HG02678 (cell line): ENCODE measurements around the gene RTN4RL1.

ENCODE experiments used
- ATAC-seq: cut with Tn5 transposase; IDR thresholded peaks from one replicate; pipeline ENCODE4 v1.9.1; 2021; ENCODE audit warnings: mild to moderate bottlenecking, moderate library complexity; ENCODE audit not compliant: unreplicated experiment

RTN4RL1 gene

DNA sequence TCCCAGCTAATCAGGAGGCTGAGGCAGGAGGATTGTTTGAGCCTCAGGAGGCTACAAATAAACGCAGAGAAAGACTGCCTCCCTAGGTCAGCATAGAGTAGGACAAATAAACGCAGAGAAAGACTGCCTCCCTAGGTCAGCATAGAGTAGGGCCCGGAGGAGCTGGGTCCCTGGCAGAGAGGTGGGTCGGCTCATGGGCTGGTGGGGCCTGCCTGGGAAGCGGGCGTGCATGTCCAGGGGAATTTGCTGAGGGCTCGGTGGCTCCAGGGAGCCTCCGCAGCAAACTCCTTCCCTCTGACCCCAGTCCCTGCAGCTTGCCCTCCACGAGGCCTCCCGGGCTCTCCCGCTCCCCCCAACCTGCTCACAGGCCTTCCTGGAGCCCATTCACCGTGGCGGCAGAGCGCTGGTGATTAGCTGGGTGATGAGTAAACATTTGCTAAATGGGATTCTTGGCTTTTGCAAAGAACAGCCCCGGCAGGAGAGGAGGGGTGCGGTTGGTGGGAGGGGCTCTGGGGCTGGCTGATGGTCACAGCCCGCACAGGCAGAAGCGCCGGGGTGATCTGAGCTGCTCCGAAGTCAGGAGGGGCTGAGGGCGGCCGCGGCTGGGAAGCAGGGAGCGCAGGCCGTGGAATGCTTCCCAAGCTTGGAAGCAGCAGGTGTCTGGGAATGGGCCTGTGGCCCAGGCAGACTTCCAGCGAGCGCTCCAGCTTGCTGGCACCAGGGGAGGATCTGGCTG, 93.1 kb downstream of the RTN4RL1 start:
- no peak for ATAC-seq

DNA sequence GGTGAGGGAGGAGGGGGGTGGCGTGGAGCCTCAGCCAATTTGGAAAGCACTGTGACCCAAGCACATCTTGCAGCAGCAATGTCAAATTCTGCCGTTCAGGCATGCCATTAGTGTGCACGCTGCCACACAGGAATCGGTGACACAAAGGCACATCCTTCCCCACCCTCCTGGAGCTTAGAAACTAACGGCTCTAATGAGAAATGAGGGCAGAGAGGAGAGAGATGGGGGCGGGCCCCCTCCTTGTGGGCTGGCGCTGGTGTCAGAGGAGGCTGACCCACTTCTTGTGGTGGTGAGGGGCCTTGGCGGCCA, 94.8 kb downstream of the RTN4RL1 start:
- no peak for ATAC-seq

DNA sequence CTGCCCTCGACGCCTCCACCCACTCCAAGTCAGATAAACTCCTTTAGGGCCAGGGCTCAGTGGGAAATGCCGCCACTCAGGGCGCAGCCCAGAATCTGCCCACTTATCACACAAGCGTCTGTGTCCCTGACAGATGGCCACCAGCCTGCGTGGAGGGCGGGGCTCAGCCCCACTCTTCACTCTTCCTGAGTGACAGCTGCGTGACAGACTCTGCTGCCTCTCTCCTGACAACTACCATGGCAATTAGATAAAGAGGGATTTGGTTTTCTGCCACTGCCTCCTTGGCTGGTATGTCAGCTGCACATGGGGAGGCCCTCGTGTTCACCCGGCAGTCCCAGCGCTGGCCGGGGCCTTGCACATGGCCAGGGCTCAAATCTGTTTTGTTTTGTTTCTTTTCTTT, 96.2 kb downstream of the RTN4RL1 start:
- no peak for ATAC-seq

DNA sequence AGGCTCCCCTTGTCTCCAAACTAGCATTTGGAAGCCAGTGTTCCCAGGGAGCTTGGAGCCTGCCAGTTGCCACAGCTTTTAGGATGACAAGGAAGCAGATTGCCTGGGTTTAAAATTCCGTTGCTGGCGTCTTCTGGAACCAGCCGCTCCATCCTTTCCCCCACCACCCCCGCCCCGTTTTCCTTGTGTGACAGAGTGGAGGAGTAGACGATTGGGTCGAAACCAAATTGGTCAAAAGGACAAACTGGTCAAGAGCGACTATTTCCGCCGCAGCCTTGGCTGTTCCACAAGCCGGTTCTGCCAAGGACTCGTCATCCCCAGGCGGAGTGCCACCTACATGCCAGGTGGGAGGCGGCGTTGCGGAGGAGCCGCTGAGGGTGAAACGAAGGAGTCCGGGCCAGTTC, 104.2 kb downstream of the RTN4RL1 start:
- ATAC-seq: no peak

DNA sequence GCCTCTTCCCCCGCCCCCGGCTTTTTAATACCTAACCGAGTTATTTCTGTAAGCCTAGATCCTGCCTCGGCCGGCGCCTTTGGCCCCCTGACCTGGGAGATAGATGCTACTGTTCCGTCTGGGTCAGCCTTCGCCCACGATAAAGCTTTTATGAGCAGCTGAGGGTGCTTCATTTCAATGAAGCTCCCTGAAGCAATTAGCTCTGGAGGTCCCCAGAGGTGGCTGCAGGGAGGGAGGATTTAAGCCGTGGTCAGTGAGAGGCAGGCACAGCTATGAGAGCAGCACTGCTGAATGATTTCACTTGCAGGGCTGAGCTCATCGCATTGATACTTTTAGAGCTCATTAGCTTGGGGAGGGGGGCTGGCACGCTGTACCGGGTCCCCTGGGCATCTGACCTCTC, 105.9 kb downstream of the RTN4RL1 start:
- no peak for ATAC-seq

DNA sequence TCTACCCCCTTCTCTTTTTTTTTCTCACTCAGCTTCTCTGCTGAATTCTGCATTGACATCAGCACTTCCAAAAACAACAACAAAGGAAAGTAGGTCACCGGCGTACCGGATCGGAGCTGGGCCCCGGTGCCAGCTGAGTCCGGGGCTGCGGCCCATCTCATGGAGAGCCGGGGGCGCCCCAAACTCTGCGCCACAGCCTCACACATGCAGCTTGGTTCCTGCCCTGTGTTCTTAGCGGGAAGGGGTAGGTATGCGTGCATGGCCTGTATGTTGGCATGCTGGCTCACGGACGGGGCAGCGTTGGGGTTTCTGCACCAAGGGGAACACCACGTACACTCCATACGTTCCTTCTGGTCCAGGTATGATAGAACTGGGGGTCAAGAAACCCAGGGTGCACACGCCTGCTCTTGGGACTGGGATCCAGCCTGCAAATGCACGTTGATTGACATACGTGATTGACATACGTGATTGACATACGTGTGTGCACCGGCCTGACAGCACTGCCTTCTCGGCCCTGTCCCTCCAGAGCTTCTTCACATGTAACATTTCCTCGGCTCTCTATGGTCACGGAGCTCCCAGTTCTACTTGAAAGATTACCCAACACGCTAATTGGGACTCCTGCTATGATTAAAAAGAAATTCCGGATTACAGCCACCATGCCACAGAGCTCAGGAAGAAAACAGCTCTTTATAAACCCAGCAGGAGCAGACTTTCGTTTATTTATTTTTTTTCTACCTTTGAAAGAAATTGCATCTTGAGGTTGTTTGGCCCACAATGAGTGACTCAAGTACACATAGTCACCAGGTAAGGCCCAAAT, 106.6 kb downstream of the RTN4RL1 start:
- ATAC-seq: no peak

DNA sequence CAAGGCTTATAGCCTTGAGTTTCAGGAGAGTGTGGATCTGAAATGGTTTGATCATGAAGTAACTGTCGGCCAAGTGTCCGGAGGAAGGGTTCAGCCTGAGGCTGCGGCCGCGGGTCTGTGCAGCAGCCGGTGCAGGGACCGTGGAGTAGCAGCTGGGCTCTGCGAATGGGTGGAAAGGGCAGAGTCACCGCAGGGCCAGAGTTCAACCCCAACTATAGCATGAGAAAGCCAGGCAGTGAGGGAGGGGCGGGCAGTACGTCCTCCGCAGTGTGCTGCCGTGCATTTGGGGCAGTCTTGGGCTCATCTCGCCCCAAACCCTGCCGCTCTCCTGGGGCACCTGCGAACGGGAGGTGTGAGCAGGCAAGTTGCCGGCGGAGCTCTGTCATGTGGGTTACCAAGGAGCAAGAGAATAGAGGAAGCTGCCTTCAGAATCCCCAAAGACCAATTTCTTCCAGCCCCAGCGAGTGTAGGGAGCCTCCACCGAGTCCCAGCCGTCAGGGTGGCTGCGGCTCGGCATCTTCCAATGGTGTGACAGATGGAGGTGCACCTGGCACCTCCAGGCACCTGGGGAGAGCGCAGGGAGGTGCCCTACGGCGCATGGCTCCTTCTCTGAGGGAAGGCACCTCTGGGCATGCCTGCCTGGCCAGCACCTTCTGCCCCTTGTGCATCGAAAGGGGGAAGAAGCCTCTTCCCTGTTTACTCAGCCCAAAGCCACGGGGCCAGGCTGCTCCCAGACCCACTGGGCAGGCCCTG, 108.0 kb downstream of the RTN4RL1 start:
- no peak for ATAC-seq

DNA sequence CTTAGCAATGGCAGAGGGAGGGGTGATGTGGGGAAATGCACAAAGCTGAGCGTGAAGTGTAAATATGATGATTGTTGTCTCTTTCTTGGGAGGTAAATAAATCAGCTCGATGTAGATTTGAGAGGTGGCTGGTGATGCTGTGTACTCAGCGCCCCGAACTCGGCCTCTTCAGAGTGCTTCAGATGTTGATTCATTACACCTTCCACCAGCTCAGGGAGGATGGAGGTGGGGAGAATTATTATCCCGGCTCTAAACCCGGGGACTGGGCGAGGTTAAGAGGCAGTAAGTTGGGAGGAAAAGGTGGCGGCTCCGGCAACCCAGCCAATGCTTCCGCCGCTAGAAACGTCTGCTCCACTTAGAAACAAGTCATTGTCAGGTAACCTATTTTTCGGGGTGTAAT, 108.8 kb downstream of the RTN4RL1 start:
- no peak for ATAC-seq

DNA sequence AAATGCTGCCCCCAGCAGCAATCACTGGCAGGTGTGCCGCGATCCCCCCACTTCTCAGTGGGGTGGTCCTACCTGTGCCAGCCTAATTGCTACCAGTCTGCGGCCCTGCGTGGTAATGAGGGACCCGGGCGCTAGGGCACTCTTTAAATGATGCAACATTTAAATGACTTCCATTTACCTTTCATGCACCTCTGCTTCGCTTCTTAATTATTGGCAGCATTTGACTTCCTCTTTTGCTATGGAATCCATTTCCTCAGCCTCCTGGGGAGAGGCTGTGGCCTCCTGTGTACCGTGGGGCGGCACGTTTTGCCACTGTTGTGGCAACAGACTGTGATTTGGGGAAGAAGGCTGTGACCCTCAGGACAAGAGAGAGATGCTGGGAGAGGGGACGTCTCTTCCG, 109.2 kb downstream of the RTN4RL1 start:
- no peak for ATAC-seq

DNA sequence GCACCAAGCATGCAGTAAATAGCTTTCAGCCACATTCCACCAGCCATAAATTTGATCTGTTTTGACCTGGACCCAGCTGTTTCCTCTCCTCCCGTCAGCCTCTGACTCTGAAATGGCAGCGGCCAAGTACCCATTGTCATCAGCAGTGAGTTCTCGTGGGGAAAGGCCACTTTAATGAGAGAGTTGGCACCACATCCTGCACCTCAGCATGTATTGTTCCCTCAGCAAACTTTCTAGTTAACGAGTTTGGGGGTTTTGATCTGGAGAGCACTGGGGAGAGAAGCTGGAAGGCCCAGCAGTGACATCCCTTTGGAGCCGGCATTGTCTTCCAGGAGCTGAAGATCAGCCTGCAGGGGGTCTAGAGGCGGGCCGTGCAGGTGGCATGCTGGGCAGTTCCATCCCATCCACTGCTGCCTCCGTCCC, 110.5 kb downstream of the RTN4RL1 start:
- no peak for ATAC-seq

DNA sequence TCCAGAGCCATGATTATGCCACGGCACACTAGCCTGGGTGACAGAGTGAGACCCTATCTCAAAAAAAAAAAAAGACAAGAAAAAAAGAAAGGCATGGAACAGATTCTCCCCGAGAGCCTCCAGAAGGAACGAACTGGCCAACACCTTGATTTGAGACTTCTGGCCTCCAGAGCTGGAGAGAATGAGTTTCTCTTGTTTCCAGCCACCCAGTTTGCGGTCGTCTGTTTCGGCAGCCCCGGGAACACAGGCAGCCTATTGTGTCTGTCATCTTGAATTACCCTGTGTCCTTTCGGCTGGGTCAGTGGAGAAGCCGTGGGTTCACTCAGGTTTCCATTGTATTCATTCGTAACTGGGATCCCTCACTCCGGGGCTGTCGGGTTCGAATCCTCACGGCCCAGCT, 111.4 kb downstream of the RTN4RL1 start:
- ATAC-seq: no peak

DNA sequence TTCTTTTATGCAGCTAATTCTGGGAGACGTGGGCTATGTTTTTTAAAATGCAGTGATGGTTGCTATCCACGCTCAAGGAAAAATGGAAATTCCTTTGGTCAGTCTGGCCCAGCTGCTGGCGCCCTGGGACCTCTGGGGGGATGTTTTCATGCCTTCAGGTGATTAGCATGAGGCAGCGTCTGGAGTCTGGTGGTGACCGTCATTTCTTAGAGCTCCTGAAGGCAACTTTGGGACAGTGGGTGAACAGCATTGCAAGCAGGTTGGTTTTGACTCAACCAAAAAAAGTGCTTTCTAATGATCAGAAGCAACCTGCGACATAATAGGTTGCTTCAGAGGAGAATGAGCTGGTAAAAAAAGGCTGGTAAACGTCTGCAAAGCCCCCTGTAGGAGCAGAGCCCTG, 113.0 kb downstream of the RTN4RL1 start:
- ATAC-seq: no peak

DNA sequence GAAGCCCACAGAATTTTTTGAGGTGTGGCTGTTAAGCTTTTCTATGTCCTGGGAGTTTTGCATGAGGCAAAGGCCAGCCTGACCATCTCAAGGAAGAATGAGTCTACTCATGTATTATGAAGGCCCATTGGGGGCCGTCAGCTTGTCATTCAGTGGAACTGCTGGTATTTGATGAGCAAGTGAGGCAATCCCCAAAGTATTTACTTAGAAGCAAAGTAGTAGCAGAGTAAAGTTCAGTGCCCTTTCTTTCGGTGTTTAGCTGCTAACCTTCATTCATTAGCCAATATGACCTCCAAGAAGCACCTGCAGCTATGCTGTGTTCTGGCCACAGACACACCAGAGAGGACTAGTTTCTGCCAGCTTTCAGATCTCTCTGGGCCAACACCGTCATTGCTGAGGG, 115.1 kb downstream of the RTN4RL1 start:
- no peak for ATAC-seq

DNA sequence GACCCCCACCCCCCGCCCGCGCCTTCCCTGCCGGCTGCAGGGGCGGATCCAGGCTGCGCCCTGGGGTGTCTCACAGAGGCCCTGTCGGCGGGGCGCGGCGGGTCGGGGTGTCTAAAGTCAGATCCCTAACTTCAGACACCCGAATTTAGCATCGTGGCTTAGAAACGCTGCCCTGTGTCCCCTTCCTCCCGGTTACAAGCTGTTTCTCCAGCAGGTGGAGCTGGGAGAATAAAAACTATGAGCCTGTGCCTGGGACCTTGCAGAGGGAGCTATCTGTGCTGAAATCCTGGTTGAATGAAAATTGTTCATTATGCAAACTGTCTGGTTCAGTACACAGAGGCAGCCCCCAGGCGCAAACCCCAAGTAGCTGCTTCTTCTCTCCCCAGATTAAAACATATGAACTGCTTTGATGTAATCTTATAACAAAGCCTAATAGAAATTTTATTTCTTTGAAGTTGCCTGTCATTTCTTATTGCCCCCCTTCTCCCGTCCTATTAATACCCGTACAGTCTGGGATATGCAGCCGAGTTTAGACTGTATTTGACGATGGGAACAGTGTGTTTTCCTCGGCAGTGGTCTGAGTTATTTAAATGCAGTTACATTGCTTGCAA, 116.3 kb downstream of the RTN4RL1 start:
- ATAC-seq: no peak

DNA sequence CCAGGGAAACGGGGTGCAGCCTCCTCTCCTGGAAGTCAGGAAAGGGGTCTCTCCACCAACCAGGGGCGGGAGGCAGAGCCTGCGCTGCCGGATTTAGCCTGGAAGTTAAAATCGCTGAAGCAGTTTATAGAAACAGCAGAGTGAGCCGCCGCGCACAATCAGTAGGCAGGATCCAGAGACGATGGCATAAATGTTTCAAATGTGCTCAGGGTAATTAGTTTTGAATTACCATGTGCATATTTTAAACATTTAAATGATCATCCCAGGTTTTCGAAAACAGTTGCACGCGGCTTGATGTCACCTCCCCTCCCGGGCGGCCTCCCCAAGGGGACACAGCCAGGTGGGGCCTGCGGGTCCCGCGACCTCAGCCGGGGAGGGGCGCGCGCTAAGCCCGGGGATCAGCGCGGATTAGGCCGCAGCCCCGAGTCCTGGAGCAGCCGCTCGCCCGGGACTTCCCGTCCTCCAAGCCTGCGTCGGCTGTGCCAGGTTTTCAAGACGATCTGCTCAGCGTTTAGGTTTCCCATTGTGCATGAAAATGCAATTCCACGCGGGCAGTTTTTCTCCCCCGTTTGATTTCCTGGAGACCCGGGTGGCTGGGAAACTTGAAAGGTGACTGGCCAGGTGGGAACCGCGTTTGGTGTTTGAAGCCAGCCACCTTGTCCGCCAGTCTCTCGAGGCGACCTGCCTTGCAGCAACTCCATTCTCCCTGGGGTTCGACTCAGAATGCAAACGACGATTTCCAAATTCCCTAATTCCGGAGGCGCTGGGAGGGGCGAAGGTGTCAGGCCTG, 117.0 kb downstream of the RTN4RL1 start:
- no peak for ATAC-seq

DNA sequence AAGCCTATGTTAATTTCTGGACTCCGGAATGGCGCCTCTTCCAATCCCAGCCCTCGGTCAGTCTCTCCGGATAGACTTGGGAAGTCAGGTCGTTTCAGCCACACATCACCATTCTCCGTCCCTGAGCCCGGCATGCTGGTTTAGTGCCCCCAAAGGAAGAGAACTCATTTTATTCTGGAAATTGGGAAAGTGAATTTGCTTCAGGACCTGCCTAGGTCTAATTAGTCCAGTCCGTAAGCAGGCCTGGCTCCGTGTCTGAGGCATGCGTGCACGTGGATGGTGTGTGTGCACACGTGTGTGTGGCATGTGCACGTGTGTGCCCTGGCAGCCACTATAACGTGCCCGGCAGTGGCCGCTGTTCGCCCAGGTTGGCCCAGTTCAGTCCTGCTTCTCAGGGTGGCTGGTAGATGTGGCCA, 117.9 kb downstream of the RTN4RL1 start:
- no peak for ATAC-seq

DNA sequence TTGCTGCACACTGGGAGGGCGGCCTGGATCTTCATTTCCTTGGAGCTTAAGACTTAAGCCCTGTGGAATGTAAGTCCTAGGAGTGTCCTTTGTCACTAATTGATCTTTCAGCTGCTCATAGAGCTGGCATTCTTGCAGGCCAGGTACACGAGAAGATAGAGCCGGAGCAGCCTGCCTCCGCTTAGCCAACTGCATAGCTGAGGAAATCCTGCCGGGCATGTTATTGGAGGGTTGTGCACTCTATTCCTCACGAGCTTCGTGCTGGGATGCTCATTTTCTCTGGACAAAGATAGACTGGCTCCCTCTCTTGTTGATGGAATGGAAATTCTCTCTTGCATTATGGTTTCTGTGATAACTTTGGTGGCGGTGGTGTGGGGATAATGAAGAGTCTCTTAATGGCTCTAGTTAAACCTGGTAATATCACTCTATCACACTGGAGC, 118.5 kb downstream of the RTN4RL1 start:
- ATAC-seq: no peak

DNA sequence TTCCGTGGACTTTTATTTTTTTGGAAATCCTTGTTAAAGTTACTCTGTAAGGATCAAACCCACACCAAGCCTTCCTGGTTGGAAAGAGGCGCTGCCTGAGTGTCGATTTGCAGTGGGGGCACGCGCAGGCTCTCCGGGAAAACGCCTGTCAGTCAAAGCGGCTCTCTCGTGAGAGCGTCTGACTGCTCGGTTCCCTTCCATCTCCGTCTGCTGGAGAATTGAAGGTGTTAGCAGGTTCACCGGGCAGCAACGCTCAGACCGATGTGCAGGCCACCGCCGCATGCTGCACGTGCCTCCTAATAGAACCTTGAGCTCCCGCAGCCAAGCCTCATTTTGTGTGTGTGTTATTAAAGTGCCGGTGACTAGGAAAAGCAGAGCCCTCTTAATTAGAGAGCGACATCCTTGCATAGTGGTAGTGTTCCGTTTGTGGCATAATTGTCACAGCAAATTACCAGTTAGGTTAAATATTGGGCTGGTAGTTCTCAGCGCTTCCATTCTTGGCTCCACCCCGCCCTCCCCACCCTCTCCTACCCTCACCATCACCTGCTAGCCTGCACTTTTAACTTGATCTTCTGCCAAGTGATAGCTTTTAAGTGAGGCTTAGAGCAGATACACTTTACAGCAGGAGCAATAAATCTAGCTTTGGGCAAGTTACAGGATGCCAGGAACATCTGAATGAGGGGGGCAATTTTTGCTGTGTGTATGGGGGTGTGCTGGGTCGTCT, 119.8 kb downstream of the RTN4RL1 start:
- no peak for ATAC-seq

DNA sequence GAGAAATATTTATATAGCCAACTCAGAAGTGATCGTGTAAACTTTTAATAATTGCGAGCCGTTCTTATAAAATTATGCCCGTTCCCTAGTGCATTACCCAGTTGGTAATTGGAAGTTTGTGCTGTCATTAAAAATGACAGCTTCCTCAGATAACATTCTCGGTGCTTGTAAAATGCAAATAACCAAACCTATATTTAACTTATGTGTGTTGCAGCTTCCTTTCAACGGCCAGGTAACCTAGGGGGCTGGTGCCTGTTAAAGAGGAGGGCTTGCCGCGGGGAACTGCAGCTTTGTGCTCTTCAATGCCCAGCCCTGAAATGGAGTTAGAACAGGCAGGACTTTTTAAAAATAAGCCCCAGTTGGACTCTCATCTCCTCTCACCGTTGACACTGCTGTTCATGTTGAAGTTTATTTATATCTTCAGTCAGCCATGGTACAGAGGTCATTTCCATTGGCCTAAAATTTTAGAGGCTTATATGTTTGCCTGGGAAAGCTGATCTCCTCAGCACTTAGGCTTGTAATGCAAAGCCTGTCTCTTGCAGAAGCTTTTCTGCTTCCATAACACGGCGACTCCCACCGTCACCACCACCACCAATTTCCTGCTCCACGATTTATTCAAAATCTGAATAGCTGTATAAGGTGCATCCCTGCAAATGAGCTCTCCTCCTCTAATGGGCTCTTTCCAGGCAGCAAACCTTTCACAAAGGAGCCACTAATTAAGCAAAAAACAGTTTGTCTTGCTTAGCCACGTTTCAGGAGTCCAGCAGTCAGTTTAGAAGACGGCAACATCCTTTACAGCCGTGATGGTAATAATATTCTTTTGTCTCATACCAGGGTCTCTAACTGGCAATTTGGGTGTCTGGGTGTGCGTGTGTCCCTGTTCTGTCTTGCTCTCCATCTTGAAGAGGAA, 120.6 kb downstream of the RTN4RL1 start:
- ATAC-seq: no peak
